NCI-H82 (cell line): Measurements from ENCODE around the gene PHLDA2.
"Not testable (repeated sequence)": the region's sequence is repeated elsewhere in the genome, so short reads cannot be mapped to it uniquely, and the experiment has no call there.

Experiments used
- DNase-seq: peaks from one replicate; lab custom pipeline; 2025; lab: John Stamatoyannopoulos, UW

PHLDA2 gene

GRCh38 chr11:2945031-2945756 lies 16.0 kb upstream of the PHLDA2 start:
- DNase-seq = no peak

- DNase-seq = no peak
Observed at GRCh38 chr11:2944530-2944929, 15.3 kb upstream of the PHLDA2 start.

- peak; percentile 21 for DNase-seq
Observed at GRCh38 chr11:2943711-2944118, 14.5 kb upstream of the PHLDA2 start.

GRCh38 chr11:2942872-2943710 lies 13.9 kb upstream of the PHLDA2 start:
- no peak for DNase-seq

GRCh38 chr11:2942447-2942846 lies 13.2 kb upstream of the PHLDA2 start:
- DNase-seq = no peak

GRCh38 chr11:2940921-2941821 lies 12.0 kb upstream of the PHLDA2 start:
- no peak for DNase-seq

GRCh38 chr11:2940147-2940920 lies 11.1 kb upstream of the PHLDA2 start:
- no peak for DNase-seq

- DNase-seq = not testable (repeated sequence)
Observed at GRCh38 chr11:2938458-2939418, 9.5 kb upstream of the PHLDA2 start.

GRCh38 chr11:2937641-2938457 lies 8.6 kb upstream of the PHLDA2 start:
- not testable (repeated sequence) for DNase-seq

- DNase-seq = no peak
Observed at GRCh38 chr11:2934611-2935239, 5.5 kb upstream of the PHLDA2 start.

- no peak for DNase-seq
Observed at GRCh38 chr11:2934021-2934550, 4.9 kb upstream of the PHLDA2 start.

- DNase-seq = no peak
Observed at GRCh38 chr11:2933375-2934020, 4.3 kb upstream of the PHLDA2 start.

- no peak for DNase-seq
Observed at GRCh38 chr11:2932850-2933251, 3.6 kb upstream of the PHLDA2 start.

GRCh38 chr11:2931771-2932738 lies 2.8 kb upstream of the PHLDA2 start:
- DNase-seq = no peak

GRCh38 chr11:2931420-2931746 lies 2.2 kb upstream of the PHLDA2 start:
- DNase-seq = no peak

- peak; percentile 20 for DNase-seq
Observed at GRCh38 chr11:2930704-2931419, 1.6 kb upstream of the PHLDA2 start.
